B cell (primary cell): ENCODE results near the gene SLC13A3.

Experiments
- CTCF ChIP-seq: fragments of 200-600 bp; IDR thresholded peaks from one replicate; pipeline ENCODE4 v1.8.0; 2022; ENCODE audit warnings: antibody characterized with exemption, mild to moderate bottlenecking
- EZH2 ChIP-seq: IDR thresholded peaks from 2 replicates; pipeline ENCODE4 v1.6.1; 2012; ENCODE audit warnings: borderline replicate concordance, low read depth, mild to moderate bottlenecking, moderate library complexity, low read length; ENCODE audit not compliant: insufficient read depth, poor library complexity, severe bottlenecking

GRCh38 chr20:46670585-46671584 lies 19.6 kb upstream of the SLC13A3 start:
- no peak for TF ChIP-seq CTCF
- no peak for TF ChIP-seq EZH2
